22Rv1 (cell line): Measurements from ENCODE around the gene LIN7B.

Experiments used
- H3K27ac ChIP-seq: fragments of 450-650 bp; 2 replicates; pipeline ENCODE4 v1.5.1; 2017
- CTCF ChIP-seq: fragments of 450-650 bp; IDR thresholded peaks from 2 replicates; pipeline ENCODE4 v1.5.1; 2017; ENCODE audit warnings: mild to moderate bottlenecking
- ZFX ChIP-seq: fragments of 450-650 bp; IDR thresholded peaks from 2 replicates; pipeline ENCODE4 v1.6.1; 2017; ENCODE audit warnings: antibody characterized with exemption, borderline replicate concordance

Gene LIN7B

GRCh38 chr19:49126575-49126974 lies 12.4 kb downstream of the LIN7B start:
- H3K27ac ChIP-seq: peak overlapping the region; percentile 99
- TF ChIP-seq CTCF (no peak), ZFX (no peak)

- H3K27ac ChIP-seq: peak overlapping the region; percentile 99
These were observed 13.1 kb downstream of the LIN7B start for GRCh38 chr19:49127225-49127624.

DNA sequence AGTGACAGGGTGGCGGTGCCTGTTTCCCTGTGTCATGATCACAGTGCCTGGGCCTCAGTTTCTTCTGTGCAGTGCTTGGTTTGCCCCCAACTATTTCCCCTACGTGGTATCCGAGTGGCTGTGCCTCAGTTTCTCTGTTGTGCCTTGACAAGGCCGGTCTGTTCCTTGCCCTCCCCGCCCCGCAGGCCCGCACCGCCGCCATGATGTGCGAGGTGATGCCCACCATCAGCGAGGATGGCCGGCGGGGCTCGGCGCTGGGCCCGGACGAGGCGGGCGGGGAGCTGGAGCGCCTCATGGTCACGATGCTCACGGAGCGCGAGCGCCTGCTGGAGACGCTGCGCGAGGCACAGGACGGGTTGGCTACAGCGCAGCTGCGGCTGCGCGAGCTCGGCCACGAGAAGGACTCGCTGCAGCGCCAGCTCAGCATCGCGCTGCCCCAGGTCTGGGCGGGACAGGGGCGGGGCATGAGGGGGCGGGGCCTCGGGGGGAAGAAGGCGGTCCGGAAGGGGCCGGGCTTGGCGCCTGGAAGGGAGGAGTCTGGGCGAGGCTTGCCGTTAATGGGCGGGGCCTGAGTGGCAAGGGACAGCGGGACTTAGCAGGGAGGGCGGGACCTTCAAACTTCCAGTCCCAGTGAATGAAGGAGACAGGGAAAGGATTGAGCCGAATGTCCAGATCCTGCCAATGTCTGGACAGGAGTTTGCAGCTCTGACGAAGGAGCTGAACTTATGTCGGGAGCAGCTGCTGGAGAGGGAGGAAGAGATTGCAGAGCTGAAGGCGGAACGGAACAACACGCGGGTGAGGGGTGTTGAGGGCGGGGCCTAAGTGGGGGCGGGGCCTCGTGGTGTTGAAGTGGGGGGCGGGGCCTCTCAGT lies 13.7 kb downstream of the LIN7B start:
- TF ChIP-seq ZFX (no peak), CTCF (peak; percentile 22)
- H3K27ac ChIP-seq: peak overlapping the region; percentile 99

GRCh38 chr19:49128545-49129237 lies 14.5 kb downstream of the LIN7B start:
- H3K27ac ChIP-seq: peak overlapping the region; percentile 99
- TF ChIP-seq CTCF (no peak), ZFX (no peak)

- TF ChIP-seq CTCF: no peak
- no peak for TF ChIP-seq ZFX
- peak overlapping the region; percentile 99 for H3K27ac ChIP-seq
These were observed 15.0 kb downstream of the LIN7B start for GRCh38 chr19:49129238-49129583.

DNA sequence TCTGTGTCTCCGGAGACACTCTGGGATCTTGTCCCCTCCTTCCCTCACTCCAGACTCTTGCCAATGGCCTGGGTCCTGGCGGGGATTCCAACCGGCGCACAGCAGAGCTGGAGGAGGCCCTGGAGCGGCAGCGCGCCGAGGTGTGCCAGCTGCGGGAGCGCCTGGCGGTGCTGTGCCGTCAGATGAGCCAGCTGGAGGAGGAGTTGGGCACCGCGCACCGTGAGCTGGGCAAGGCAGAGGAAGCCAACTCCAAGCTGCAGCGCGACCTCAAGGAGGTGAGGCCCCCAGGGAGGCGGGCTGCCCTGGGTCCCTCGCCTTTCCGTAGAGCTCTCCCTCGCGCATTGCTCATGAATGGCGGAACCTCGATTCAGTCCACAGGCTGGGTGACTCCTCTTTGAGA lies 16.2 kb downstream of the LIN7B start:
- no peak for TF ChIP-seq CTCF
- H3K27ac ChIP-seq: peak overlapping the region; percentile 99

- no peak for TF ChIP-seq CTCF
- no peak for TF ChIP-seq ZFX
These were observed 18.9 kb downstream of the LIN7B start for GRCh38 chr19:49132974-49133609.

More at GRCh38 chr19:49132974-49133609, 18.9 kb downstream of the LIN7B start:
- H3K27ac ChIP-seq: peak overlapping the region; percentile 84
